Measurements from ENCODE around the gene PTPRF.

- no peak for TF ChIP-seq CTCF (conservative IDR thresholded peaks at IDR 0.05 in 1 of 2, IDR thresholded peaks at IDR 0.05 in 1 of 2; ENCODE audit: extremely low read depth in 1 of 2, insufficient read depth in 1 of 2, low read depth in 1 of 2, low read length in 2 of 2)
- TF ChIP-seq EZH2 (IDR thresholded peaks at IDR 0.05; ENCODE audit: borderline replicate concordance, low read length): no peak
Observed at GRCh38 chr1:43493661-43494450, 36.8 kb upstream of the PTPRF start.

Measured in mammary epithelial cell (primary cell).